Testis (tissue), 3 donors: ENCODE results near the gene RHOXF2. TPM values are rescaled to one million over a fixed set of nuclear protein-coding genes. Genes with fewer than 3 reads are reported as not detected.
"Not testable (repeated sequence)": the region's sequence is repeated elsewhere in the genome, so short reads cannot be mapped to it uniquely, and the experiment has no call there.

Source experiments
- DNase-seq: peaks from one replicate; pipeline ENCODE4 v3.0.0-alpha.2; 2019
- H3K27ac ChIP-seq, 2 donors: fragments of 200-600 bp; sonication (generic); one replicate each; pipeline ENCODE4 v1.5.1; 2019
- H3K27me3 ChIP-seq: fragments of 200-600 bp; sonication (generic); one replicate; pipeline ENCODE4 v1.5.1; 2019
- H3K36me3 ChIP-seq: fragments of 200-600 bp; sonication (generic); one replicate; pipeline ENCODE4 v1.5.1; 2017; ENCODE audit warnings: low read depth; ENCODE audit errors: missing control alignments
- H3K4me1 ChIP-seq: fragments of 200-600 bp; sonication (generic); one replicate; pipeline ENCODE4 v1.5.1; 2019
- H3K4me3 ChIP-seq, 2 donors: fragments of 200-600 bp; sonication (generic); one replicate each; pipeline ENCODE4 v1.5.1; 2017 to 2019
- H3K9me3 ChIP-seq: fragments of 200-600 bp; sonication (generic); one replicate; pipeline ENCODE4 v1.5.1; 2017
- CTCF ChIP-seq, 3 experiments: fragments of 450-650 bp in 2 of 3; fragments of 200-600 bp in 1 of 3; sonication (generic) in 1 of 3; IDR thresholded peaks; one replicate each; pipeline ENCODE4 v1.5.1; 2016 to 2019; ENCODE audit warnings: antibody characterized with exemption in 3 of 3, mild to moderate bottlenecking in 2 of 3, moderate library complexity in 1 of 3
- POLR2A ChIP-seq: fragments of 450-650 bp; IDR thresholded peaks from one replicate; pipeline ENCODE4 v1.6.1; 2017; ENCODE audit warnings: antibody characterized with exemption, mild to moderate bottlenecking, moderate library complexity
- WGBS, 2 donors: methylation state at CpG; one replicate each; pipeline ENCODE4 v1.1.5; 2018; 5-methylcytosine and 5-hydroxymethylcytosine counted together
- intact Hi-C: fragments of 100-400 bp; cut with DNase I; formaldehyde crosslinking; loops from one replicate; pipeline ENCODE4 v1.15.1; 2023; ENCODE audit warnings: low total_unique reads
- polyA plus RNA-seq: library from polyadenylated mRNA; stranded (reverse); fragments of 350-450 nt; fragmentation: Illumina TruSeq; extraction: RNeasy Lipid Tissue Mini Kit (QIAGEN cat#74804); gene quantifications from one replicate; pipeline ENCODE4 v1.2.3, GENCODE V29; 2014; ENCODE audit warnings: low read depth, low replicate concordance; ENCODE audit not compliant: insufficient read depth
- total RNA-seq, 2 donors: library from RNA; depleted of rRNA; stranded (reverse); fragments of >200 nt; gene quantifications; one replicate each; pipeline ENCODE4 v1.2.3, GENCODE V29; 2016

The RHOXF2 gene
- total and polyA plus RNA-seq, 3 donors from 2014 or later = 12.1 to 30.0 (median 18.3) TPM

- H3K27me3 ChIP-seq, H3K4me3 ChIP-seq, intact Hi-C loops, H3K9me3 ChIP-seq, H3K4me1 ChIP-seq, H3K27ac ChIP-seq, DNase-seq, H3K36me3 ChIP-seq: not testable (repeated sequence)
- WGBS, 2 donors = no CpG with 5 or more reads among the region's 2 CpGs
These were observed 35.3 kb downstream of the RHOXF2 start for GRCh38 chrX:120193720-120194119.

DNA sequence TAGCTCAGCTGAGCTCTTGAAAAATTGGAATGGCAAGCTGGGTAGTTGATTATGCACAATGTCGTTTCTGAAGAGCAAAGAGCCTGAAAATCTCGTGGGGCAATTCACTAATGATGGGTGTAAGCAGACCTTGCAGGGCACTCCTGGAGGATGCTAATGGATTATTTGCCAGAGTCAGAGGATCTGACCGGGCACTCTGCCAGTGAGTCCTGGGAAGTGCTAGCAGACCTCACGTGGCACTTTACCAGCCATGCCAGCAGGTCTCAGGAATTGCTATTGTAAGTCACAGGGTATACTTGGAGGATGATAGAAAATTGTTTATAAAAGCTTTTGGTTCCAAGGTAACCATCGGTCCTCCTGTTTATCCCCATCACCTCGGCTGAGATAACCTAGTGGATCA lies 37.4 kb downstream of the RHOXF2 start:
- H3K36me3 ChIP-seq, DNase-seq, intact Hi-C loops, H3K27ac ChIP-seq, H3K4me1 ChIP-seq, H3K4me3 ChIP-seq, H3K27me3 ChIP-seq, H3K9me3 ChIP-seq: not testable (repeated sequence)
- WGBS, 2 donors = no CpG with 5 or more reads among the region's 6 CpGs

- H3K4me1 ChIP-seq, intact Hi-C loops, H3K9me3 ChIP-seq, DNase-seq, H3K27ac ChIP-seq, H3K36me3 ChIP-seq, H3K27me3 ChIP-seq, H3K4me3 ChIP-seq: not testable (repeated sequence)
- WGBS, 2 donors = no CpG with 5 or more reads among the region's 8 CpGs
These were observed 38.3 kb downstream of the RHOXF2 start for GRCh38 chrX:120196626-120197283.

DNA sequence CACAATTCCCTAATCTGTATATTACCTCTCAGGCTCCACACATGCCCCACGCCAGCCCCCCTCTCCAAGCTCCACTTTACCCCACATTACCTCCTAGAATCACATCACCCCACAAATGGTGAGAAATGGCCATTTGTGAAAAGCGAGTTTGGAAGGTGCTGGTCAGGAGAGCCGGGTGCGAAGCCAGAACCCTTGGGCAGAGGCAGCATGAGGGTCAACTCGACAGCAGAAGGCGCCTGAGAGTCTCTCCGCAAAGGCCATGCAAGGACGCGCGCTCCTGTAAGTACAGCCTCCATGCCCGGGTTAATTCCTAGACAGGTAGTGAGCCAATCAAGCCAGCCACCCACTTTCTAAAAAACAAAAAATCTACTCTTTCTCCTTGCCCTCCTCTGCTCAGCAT lies 42.4 kb downstream of the RHOXF2 start:
- no peak for DNase-seq
- H3K36me3 ChIP-seq = no peaks in the 10 kb centered on the region
- H3K4me3 ChIP-seq = no peak overlapping the region
- no peaks in the 10 kb centered on the region for H3K4me1 ChIP-seq
- no peaks in the 10 kb centered on the region for H3K27me3 ChIP-seq
- intact Hi-C loops = no loop called here
- 93 to 96% methylated on average over 7 to 11 of the region's 11 CpGs for WGBS, 2 donors
- H3K9me3 ChIP-seq = no peaks in the 10 kb centered on the region
- no peak for TF ChIP-seq POLR2A
- TF ChIP-seq CTCF (IDR thresholded peaks at IDR 0.05) = no peak
- H3K27ac ChIP-seq = no peak overlapping the region

DNA sequence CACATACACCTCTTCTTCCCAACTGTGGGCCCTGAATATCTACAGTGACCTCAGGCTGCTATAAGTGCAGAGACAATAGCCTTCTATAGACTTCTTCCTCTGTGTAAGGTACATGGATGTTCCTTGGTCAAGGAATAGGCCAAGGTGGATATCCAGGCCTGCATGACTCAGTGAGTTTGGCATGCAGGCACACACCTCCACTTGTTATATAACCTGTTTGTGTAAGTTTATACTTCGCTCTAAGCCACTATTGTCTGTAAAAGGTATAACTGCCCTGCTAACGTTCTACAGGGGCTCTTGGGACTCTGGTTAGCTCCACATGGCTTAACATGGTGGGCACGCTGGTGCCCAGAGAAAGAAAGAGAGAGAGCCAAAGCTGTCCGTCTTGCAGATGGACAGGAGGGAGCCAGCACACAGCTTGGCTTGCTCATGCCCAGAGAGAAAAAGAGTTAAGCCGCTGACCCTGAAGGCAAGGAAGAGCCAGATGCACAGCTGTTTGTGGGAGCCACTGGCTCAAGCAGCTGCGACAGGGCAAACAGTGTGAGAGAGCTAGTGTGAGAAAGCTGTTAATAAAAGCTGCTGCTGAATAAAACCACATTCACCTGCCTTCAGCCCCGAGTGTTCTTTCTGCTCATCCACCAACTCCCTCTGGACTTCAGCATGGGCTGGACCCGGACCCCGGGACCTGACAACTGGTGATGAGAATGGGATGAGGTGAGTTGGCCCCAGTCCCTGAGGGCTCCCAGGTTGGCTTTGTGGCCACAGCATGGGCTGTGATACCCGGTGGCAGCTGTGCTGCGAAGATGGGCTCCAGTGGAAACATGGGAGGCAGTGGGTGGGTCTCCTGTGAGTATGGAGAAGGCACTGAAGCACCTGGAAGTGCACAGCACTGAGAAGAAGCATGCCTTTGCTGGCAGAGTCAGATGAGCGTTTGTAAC lies 47.7 kb downstream of the RHOXF2 start:
- TF ChIP-seq CTCF (IDR thresholded peaks at IDR 0.05) (no peak), POLR2A (no peak)
- Histone ChIP-seq H3K4me1 (no peaks in the 10 kb centered on the region), H3K36me3 (no peaks in the 10 kb centered on the region), H3K9me3 (no peaks in the 10 kb centered on the region), H3K4me3 (no peak overlapping the region), H3K27me3 (no peaks in the 10 kb centered on the region), H3K27ac (no peak overlapping the region)
- WGBS, 2 donors = 83 to 95% methylated on average over 4 to 12 of the region's 12 CpGs
- DNase-seq = no peak
- intact Hi-C loops = no loop called here

DNA sequence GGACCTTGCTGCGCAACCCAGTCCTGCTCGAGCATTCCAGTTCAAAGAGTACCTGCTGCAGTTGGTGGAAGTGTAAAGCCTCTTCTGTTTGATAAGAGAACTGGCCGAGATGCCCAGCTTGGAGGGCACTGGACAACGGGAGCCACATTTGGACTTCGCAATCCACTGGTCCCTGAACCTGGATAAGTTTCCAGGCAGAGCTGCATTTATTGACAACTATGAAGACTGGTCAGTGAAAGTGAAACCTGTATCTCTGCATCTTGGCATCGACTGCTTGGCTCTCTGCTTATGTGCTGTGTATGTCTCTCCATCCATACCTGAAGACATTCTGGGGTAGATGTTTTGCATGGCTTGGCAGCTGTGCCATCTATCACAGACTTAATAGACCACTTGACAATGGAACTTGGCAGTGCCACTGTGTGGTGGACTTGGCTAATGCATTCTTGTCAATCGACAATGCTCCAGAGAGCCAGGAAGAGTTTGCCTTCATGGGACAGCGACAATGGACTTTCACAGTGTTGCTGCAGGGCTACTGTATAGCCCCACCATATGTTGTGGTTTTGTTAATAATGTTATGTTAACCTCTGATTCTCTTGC lies 48.7 kb downstream of the RHOXF2 start:
- intact Hi-C loops = no loop called here
- no peak overlapping the region for H3K4me3 ChIP-seq

More for the DNA sequence above, 48.7 kb downstream of the RHOXF2 start:
- H3K9me3 ChIP-seq = no peaks in the 10 kb centered on the region
- no peak for DNase-seq
- no peaks in the 10 kb centered on the region for H3K4me1 ChIP-seq
- whole genome bisulfite sequencing, 2 donors = 78 to 92% methylated on average over 2 to 8 of the region's 8 CpGs
- no peak overlapping the region for H3K27ac ChIP-seq
- TF ChIP-seq CTCF (IDR thresholded peaks at IDR 0.05) = no peak
- no peak for TF ChIP-seq POLR2A
- no peaks in the 10 kb centered on the region for H3K36me3 ChIP-seq
- H3K27me3 ChIP-seq = no peaks in the 10 kb centered on the region
